HG03354 (cell line): ENCODE results near the gene SSR1.

Source experiments
- ATAC-seq: cut with Tn5 transposase; IDR thresholded peaks from one replicate; pipeline ENCODE4 v1.9.1; 2021; ENCODE audit warnings: mild to moderate bottlenecking; ENCODE audit not compliant: unreplicated experiment, poor library complexity, severe bottlenecking

SSR1 gene

GRCh38 chr6:7261852-7262461 is 51.0 kb downstream of the SSR1 start:
- ATAC-seq: no peak

GRCh38 chr6:7261032-7261841 is 51.8 kb downstream of the SSR1 start:
- ATAC-seq: no peak

DNA sequence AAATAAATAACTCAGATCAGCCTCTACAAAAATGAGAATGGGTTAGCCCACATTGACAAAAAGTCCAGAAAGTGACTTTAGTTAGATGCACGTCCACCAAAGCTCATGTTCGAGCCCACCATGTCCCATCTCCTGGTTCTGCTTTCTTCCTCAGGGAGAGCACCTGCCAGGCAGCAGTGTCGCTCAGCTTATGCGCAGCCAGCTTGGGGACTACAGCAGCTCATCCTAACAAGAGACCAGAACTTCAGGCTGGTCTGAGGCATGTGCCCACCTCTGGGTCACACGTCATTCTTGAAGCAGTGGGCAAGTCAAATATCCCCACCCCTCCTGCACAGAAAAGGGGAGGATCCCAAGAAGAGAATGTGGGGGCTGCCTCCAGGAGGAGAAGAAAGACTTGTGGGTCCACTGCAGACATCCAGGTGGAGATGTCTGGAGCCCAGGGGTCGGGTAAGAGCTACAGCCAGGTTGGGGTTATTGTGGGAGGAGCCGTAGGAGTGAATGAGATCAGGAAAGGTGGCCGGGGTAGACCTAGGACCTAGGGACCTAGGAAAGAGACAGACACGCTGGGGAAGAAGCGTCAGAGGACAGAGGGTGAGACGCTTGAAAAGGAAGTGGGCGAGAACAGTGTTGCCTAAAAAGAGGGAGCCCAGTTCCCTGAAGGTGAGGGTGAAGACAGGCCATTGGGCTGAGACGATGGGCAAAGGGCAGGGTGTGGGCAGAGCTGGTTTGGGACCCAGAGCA is 52.5 kb downstream of the SSR1 start:
- no peak for ATAC-seq

GRCh38 chr6:7258231-7258763 is 54.7 kb downstream of the SSR1 start:
- no peak for ATAC-seq

GRCh38 chr6:7257521-7258230 is 55.3 kb downstream of the SSR1 start:
- no peak for ATAC-seq

DNA sequence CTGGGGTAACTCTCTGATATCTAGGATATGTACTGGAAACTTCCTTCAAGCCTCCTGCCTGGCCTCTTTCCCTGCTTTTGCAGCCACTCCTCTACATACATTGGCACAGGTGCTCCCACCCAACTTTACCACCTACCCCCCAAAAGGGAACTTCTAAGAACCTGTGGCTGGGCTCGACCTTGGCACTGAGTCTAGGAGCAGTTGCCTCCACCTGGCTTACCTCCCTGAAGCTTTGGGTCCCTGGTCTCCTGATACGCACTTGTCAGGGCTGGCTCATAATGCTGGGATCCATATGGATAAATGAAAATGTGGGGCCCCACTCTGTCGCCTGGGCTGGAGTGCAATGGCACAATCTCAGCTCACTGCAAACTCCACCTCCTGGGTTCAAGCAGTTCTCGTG is 56.2 kb downstream of the SSR1 start:
- no peak for ATAC-seq

GRCh38 chr6:7255918-7256317 is 57.1 kb downstream of the SSR1 start:
- no peak for ATAC-seq

DNA sequence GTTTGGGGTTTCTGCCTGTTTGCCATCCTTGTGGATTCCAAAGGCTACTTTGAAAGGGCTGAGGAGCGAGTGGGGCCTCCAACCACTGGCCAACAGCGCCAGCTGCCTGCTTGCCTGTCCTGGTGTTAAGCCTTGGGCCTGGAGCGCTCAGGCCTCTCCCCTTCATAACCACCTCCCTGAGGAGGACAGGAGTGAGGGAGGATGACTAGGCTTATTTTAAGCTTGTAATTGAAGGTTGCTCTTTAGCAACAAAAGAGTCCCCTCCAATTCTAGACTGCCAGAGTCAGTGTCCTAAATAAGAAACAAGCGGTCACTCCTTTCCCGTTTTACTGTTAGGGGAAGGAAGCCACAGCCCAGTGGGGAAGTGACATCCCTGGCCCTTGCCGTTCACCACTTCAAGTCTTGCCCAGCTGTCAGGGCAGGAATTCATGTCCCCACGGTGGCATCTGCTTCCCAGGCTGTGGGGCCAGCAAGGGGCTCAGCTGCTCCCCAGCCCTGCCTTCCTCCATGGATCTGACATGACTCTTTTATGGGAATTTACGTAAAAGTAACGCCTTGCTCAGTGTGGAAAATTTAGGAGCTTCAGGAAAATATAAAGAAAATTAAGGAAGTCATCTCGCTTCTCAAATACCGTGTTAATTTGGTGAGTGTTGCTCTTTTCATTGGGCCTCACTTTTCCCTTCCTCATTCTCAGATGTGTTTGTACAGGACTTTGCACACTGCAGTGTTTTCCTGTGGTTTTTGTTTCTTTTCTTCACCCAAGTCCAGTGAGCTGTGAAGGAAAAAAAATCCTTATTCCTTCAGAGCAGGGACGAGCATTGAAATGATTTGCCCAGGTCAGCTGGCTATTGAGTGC is 57.8 kb downstream of the SSR1 start:
- ATAC-seq: no peak

DNA sequence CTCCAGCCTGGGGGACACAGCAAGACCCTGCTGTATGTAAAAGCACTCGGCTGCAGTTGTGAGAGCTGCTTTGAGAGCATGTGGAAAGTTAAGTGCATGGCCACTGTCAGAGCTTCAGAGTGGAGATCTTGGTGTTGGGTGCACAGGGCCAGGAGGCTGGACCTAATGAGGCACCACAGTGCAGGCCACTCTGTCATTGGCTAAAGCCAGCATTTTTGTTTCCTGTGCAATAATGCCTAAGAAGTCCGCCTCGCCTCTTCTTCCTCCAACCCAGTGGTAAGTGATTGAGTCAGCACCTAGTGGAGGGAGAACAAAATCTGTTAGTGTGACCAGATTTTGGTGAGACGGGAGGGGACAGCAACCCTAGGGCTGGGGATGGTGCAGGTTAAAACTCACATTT is 60.6 kb downstream of the SSR1 start:
- no peak for ATAC-seq

DNA sequence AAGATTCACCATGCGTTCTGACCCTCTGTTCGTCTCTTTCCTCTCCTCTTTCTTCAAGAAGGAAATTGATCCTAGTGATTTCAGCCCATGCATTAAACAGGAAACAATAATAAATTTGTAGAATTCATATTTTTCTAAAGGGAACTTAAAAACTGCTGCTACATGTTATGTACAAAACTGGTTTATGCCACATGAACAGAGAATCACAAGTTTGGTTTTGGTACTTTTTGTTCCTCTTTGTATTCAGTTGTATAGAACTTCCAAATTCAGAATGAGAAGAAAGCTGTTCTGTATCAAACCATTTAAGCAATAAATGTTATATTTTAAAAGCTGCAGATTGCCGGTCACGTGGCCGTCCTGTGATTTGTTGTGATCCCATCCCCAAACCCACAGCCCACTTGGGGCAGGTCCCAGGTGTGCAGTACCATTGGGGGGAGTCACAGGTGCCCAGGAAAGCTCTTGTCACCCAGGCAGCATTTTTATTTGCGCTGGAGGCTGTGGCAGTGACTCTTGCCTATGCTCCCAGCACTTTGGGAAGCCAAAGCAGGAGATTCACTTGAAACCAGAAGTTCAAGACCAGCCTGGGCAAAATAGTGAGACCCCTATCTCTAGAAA is 61.2 kb downstream of the SSR1 start:
- ATAC-seq: no peak

GRCh38 chr6:7250812-7251211 is 62.2 kb downstream of the SSR1 start:
- no peak for ATAC-seq

DNA sequence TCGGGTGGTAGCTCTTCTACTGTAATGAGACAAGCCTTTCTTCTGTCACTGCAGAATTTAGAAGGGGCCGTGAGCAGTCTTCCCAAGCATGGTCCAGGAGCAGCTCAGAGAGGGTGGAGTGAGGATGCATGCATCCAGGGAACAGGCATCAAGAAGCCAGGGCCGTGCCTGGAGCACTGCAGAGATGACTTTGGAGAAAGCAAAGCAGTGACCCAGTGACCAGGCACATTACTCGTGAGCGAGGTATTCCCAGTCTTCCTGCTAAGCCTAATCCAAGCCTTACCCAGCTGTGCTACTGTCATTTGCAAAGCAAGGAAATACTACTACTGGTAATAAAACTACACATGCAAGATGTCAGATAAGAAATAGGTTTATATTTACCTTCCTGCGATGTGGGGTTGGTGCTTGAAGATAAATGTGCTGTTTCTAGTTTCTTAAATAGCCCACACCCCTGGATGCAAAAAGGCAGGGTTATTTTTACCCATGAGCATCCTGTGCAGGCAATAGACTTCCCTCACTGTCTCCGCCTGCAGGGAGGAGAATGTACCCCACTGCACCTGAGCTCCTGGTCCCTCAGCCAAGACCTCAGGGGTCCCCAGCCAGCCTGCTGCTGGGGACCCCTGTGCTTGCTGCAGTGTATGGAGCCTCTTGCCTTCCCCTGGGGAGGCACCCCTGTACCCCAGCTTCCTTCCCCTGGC is 62.9 kb downstream of the SSR1 start:
- ATAC-seq: no peak

DNA sequence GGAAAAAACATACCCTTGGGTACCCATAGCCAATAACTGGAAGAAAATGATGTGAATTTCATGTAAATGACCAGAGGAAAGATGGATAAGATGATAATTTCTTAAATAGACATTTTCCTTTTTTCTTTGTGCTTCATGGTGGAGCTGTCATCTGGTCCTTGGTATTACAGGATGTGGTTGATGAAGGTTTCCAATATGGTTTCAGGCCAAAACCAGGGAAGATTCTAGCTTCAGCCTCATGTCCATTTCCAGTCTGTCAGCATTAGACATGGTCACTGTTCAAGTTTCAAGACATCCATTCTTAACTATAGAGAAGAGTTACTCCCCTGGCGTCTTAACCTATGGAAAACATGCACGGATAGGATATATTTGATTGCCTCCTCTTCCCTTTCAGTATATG is 63.6 kb downstream of the SSR1 start:
- ATAC-seq: no peak

GRCh38 chr6:7247828-7248227 is 65.2 kb downstream of the SSR1 start:
- ATAC-seq: no peak

- no peak for ATAC-seq
Measured at GRCh38 chr6:7247179-7247456, 65.9 kb downstream of the SSR1 start.

DNA sequence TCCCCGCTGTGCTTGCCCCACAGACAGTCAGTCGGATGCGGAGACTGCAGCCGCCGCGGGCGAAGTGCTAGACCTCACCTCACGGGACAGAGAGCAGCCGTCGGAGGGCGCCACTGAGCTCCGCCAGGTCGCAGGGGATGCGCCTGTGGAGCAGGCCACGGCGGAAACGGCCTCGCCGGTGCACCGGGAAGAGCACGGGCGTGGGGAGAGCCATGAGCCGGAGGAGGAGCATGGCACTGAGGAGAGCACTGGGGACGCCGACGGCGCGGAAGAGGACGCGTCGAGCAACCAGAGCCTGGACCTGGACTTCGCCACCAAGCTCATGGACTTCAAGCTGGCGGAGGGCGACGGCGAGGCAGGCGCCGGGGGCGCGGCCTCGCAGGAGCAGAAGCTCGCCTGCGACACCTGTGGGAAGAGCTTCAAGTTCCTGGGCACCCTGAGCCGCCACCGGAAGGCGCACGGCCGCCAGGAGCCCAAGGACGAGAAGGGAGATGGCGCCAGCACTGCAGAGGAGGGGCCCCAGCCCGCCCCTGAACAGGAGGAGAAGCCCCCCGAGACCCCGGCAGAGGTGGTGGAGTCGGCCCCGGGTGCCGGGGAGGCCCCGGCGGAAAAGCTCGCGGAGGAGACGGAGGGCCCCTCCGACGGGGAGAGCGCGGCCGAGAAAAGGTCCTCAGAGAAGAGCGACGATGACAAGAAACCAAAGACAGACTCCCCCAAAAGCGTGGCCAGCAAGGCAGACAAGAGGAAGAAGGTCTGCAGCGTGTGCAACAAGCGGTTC is 66.4 kb downstream of the SSR1 start:
- no peak for ATAC-seq

DNA sequence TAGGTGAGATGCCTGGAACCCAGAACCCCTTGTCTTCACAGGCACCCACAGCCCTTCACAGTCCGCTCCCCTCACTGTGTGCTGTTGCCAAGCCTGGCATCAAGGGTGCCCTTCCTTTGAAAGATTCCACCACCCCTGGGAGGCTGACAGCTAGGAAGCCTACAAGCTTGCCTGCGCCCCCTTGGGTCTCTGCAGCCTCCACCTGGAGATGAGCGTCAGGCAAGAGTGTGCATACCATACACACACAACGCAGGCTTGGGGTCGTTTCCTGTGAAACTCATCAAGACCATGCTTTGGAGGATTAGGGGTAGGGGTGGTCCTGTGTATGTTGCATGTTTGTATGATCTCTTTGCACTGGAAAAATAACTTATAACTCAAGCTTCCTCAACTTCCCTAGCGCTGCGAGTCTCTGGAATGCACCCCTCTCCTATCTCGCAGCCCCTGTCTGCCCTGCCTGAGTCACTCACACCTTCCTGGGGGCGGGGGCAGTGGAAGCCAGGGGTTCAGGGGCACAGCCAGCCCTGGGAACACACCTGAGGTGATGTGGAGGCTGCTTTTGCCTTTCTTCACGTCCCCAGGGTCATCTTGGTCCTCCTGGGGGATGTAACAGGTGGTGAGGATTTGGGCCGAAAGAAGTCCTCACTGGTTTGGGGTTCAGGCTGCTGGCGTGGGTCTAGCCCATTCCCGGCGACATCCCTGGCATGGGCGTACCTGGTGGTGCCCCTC is 67.2 kb downstream of the SSR1 start:
- ATAC-seq: no peak
